CD4-positive, alpha-beta T cell treated with Interleukin-6 at 100 ng/mL for 8 hours (primary cell): ENCODE data around the gene SIL1.
"Not testable (repeated sequence)": the region's sequence is repeated elsewhere in the genome, so short reads cannot be mapped to it uniquely, and the experiment has no call there.

ENCODE experiments used
- DNase-seq: peaks from one replicate; pipeline ENCODE4 v3.0.0-alpha.2; 2020; ENCODE audit warnings: mixed read lengths, low spot score

The SIL1 gene

GRCh38 chr5:139199321-139199720 lies 1.2 kb upstream of the SIL1 start:
- no peak for DNase-seq

GRCh38 chr5:139196296-139196956 lies 1.7 kb downstream of the SIL1 start:
- no peak for DNase-seq

- no peak for DNase-seq
Measured at GRCh38 chr5:139194486-139194885, 3.7 kb downstream of the SIL1 start.

- DNase-seq, result no peak
Measured at GRCh38 chr5:139193928-139194327, 4.2 kb downstream of the SIL1 start.

- DNase-seq, result not testable (repeated sequence)
Measured at GRCh38 chr5:139192906-139193305, 5.3 kb downstream of the SIL1 start.

- not testable (repeated sequence) for DNase-seq
Measured at GRCh38 chr5:139191954-139192353, 6.2 kb downstream of the SIL1 start.

GRCh38 chr5:139190125-139190524 lies 8.0 kb downstream of the SIL1 start:
- DNase-seq, result no peak

GRCh38 chr5:139188558-139189270 lies 9.5 kb downstream of the SIL1 start:
- no peak for DNase-seq

GRCh38 chr5:139186752-139187326 lies 11.3 kb downstream of the SIL1 start:
- DNase-seq, result no peak

- DNase-seq, result no peak
Measured at GRCh38 chr5:139186261-139186660, 11.9 kb downstream of the SIL1 start.

- DNase-seq, result no peak
Measured at GRCh38 chr5:139185589-139185988, 12.6 kb downstream of the SIL1 start.

- no peak for DNase-seq
Measured at GRCh38 chr5:139183502-139183901, 14.7 kb downstream of the SIL1 start.

GRCh38 chr5:139182528-139183296 lies 15.5 kb downstream of the SIL1 start:
- no peak for DNase-seq

- no peak for DNase-seq
Measured at GRCh38 chr5:139181835-139182452, 16.2 kb downstream of the SIL1 start.

GRCh38 chr5:139181322-139181730 lies 16.8 kb downstream of the SIL1 start:
- DNase-seq, result no peak

GRCh38 chr5:139180850-139181249 lies 17.3 kb downstream of the SIL1 start:
- DNase-seq, result no peak

- not testable (repeated sequence) for DNase-seq
Measured at GRCh38 chr5:139179778-139180513, 18.2 kb downstream of the SIL1 start.

GRCh38 chr5:139178935-139179334 lies 19.2 kb downstream of the SIL1 start:
- DNase-seq, result no peak

GRCh38 chr5:139178589-139178917 lies 19.6 kb downstream of the SIL1 start:
- no peak for DNase-seq

- no peak for DNase-seq
Measured at GRCh38 chr5:139177809-139178588, 20.2 kb downstream of the SIL1 start.

GRCh38 chr5:139177281-139177680 lies 20.9 kb downstream of the SIL1 start:
- DNase-seq, result not testable (repeated sequence)
